NCI-H2196 treated with DMSO at 0.1 percent for 48 hours (cell line): ENCODE data around the gene KCNQ4.

Source experiments
- DNase-seq: peaks from one replicate; lab custom pipeline; 2025; ENCODE audit not compliant: unreplicated experiment; lab: John Stamatoyannopoulos, UW

The KCNQ4 gene

GRCh38 chr1:40818264-40818961, 34.8 kb downstream of the KCNQ4 start:
- no peak for DNase-seq

- DNase-seq = no peak
Observed at GRCh38 chr1:40819101-40819500, 35.5 kb downstream of the KCNQ4 start.

- DNase-seq = no peak
Observed at GRCh38 chr1:40820251-40820797, 36.7 kb downstream of the KCNQ4 start.

GRCh38 chr1:40820911-40821693, 37.5 kb downstream of the KCNQ4 start:
- no peak for DNase-seq

- DNase-seq = no peak
Observed at GRCh38 chr1:40822890-40823289, 39.3 kb downstream of the KCNQ4 start.

DNA sequence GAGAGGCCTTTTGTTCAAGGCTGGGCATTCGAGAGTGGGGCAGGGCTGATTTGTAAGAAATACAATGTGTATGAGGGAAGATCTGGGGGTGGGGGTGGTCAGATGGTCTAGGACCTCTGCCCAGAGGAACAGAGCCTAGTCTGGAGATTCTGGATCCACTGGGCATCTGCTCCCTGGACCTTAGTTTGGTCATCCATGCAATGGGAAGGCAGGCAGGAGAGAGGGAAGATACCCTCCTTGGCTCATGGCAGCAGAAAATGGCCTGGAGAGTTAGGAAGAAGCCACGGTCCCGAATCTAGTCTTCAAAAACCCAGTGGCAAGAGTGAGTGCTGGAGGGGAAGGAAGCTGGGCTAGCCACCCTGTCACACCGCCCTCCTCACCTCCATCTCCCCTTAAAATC, 39.8 kb downstream of the KCNQ4 start:
- no peak for DNase-seq

- DNase-seq = no peak
Observed at GRCh38 chr1:40823983-40824382, 40.4 kb downstream of the KCNQ4 start.

DNA sequence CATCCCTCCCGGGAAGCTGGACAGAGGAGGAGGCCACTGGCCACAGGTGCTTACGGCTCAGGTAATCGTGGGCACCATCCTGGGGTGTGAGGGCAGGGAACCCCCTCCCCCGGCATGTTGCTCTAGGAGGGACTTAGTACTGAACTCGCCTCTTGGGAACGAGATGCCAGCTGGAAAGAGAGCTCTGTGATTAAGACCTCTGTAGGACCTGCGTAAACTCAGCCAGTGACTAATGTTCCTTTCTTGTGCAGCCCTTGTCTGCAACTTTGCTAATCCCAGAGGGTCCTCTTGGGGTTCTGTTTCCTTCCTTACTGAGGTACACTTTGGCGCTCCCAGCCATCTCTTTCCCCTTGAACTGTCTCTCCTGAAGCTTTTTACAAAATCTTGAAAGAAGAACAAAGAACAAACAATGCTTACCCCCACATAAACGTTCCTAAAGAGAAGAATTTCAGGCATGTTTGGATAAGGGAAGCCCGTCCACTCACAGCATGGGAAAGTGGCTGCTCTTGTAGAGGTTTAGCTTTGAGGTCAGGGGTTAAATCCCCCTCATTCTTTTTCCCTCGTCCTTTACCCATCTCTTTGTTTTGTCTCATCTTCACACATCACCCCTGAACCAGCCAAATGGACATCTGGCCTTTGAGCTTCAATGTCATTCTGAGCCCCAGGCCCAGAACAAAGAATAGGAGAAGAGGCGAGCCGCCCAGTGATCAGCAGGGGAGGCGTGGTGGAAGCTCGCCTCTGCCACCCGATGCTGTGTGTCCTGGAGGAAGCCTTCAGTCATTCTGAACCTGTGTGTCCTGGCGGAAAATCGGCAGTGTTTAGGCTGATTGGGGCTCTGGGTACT, 41.2 kb downstream of the KCNQ4 start:
- DNase-seq = no peak

- DNase-seq = no peak
Observed at GRCh38 chr1:40825435-40825788, 41.8 kb downstream of the KCNQ4 start.

GRCh38 chr1:40825996-40826395, 42.4 kb downstream of the KCNQ4 start:
- no peak for DNase-seq

GRCh38 chr1:40829631-40830245, 46.2 kb downstream of the KCNQ4 start:
- no peak for DNase-seq

DNA sequence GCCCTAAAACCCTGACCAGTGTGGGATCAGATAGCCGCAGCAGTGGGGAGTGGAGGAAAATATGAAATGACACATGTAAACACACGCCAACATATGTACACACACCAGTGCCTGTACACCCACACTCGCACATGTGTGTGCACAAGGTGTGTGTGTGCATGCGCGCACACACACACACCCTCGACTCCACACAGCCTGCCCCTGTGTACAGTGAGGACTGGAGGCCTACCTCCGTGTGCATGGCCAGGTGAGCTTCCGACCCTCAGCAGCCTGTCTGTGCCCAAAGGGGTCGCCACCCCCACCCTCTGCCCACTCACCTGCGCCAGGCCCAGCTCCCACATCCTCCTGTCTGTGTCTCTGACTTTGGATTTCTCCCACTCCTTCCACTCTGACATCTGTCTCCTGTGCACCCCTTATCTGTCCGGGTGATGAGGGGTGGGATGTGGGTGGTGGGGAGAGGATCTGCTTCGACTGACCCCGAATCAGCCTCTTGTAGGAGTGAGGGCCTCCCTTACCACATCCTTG, 46.9 kb downstream of the KCNQ4 start:
- DNase-seq = no peak

GRCh38 chr1:40831001-40831732, 47.6 kb downstream of the KCNQ4 start:
- DNase-seq = no peak

- DNase-seq = no peak
Observed at GRCh38 chr1:40833979-40834378, 50.4 kb downstream of the KCNQ4 start.

- no peak for DNase-seq
Observed at GRCh38 chr1:40834968-40835545, 51.5 kb downstream of the KCNQ4 start.

- DNase-seq = no peak
Observed at GRCh38 chr1:40836283-40836682, 52.7 kb downstream of the KCNQ4 start.

DNA sequence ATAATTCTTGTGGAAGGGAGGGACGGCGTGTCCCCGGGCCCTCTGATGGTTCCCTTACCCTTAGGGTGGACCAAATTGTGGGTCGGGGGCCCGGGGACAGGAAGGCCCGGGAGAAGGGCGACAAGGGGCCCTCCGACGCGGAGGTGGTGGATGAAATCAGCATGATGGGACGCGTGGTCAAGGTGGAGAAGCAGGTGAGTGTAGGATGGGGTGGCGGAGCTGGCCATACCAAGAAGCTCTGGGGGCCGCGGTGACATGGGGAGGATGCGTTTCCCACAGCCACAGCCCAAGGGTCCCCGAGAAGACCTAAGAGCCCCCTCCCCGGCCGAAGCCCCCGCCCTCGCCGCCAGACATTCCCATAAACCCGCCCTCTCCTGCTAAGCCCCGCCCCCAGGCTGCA, 54.0 kb downstream of the KCNQ4 start:
- DNase-seq = no peak

DNA sequence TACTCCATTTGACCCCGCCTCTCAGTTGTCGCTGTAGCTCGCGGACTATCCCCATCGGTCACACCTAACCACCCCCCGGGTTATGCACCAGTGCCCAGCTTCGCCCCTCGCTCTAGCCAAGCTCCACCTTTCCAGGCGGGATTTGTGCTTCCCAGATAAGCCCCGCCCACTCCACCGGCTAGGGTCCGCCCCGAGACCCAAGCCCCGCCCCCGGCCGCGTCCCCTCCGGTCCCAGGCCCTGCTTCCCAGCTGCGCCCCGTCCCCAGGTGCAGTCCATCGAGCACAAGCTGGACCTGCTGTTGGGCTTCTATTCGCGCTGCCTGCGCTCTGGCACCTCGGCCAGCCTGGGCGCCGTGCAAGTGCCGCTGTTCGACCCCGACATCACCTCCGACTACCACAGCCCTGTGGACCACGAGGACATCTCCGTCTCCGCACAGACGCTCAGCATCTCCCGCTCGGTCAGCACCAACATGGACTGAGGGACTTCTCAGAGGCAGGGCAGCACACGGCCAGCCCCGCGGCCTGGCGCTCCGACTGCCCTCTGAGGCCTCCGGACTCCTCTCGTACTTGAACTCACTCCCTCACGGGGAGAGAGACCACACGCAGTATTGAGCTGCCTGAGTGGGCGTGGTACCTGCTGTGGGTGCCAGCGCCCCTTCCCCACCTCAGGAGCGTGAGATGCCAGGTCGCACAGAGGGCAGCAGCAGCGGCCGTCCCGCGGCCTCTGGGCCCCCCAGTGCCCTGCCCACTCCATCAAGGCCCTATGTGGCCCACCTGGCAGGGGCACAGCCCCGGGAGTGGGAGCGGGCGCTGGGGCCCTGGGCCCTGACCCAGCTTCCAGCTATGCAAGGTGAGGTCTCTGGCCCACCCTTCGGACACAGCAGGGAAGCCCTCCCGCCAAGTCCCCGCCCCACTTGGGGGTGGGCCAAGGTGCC, 54.7 kb downstream of the KCNQ4 start:
- DNase-seq = no peak
